Neuronal stem cell (in vitro differentiated cells): ENCODE data around the gene ITGAE.

Source experiments
- DNase-seq: peaks from one replicate; pipeline ENCODE4 v3.0.0-alpha.2; 2013; ENCODE audit warnings: low spot score
- H2AFZ ChIP-seq: one replicate; pipeline ENCODE4 v1.6.1; 2013; ENCODE audit warnings: mild to moderate bottlenecking, low read length, inconsistent platforms
- H2AK5ac ChIP-seq: 2 replicates; pipeline ENCODE4 v1.6.1; 2013; ENCODE audit warnings: low read depth, mild to moderate bottlenecking, inconsistent platforms, low read length, moderate library complexity, mixed read lengths
- H2BK120ac ChIP-seq: 2 replicates; pipeline ENCODE4 v1.6.1; 2013; ENCODE audit warnings: low read depth, mild to moderate bottlenecking, inconsistent platforms, low read length, moderate library complexity, mixed read lengths
- H2BK12ac ChIP-seq: one replicate; pipeline ENCODE4 v1.6.1; 2013; ENCODE audit warnings: low read length, inconsistent platforms
- H2BK15ac ChIP-seq: 2 replicates; pipeline ENCODE4 v1.6.1; 2013; ENCODE audit warnings: mild to moderate bottlenecking, low read length, inconsistent platforms, mixed read lengths
- H2BK5ac ChIP-seq: one replicate; pipeline ENCODE4 v1.6.1; 2013; ENCODE audit warnings: inconsistent platforms, mild to moderate bottlenecking, low read length, moderate library complexity
- H3K14ac ChIP-seq: one replicate; pipeline ENCODE4 v1.6.1; 2013; ENCODE audit warnings: low read length, inconsistent platforms
- H3K18ac ChIP-seq: 2 replicates; pipeline ENCODE4 v1.6.1; 2013; ENCODE audit warnings: low read length, inconsistent platforms
- H3K23ac ChIP-seq: 2 replicates; pipeline ENCODE4 v1.6.1; 2013; ENCODE audit warnings: low read depth, mild to moderate bottlenecking, mixed read lengths, low read length, inconsistent platforms; ENCODE audit not compliant: poor library complexity
- H3K27ac ChIP-seq: replicated peaks from 3 replicates; pipeline ENCODE4 v1.5.1; 2013; ENCODE audit warnings: low read length, inconsistent platforms
- H3K27me3 ChIP-seq, 3 experiments: 2 replicates each; pipeline ENCODE4 v1.6.1; 2013; ENCODE audit warnings: low read length in 3 of 3, mild to moderate bottlenecking in 2 of 3, inconsistent platforms in 1 of 3, low read depth in 1 of 3, mixed read lengths in 1 of 3, moderate library complexity in 1 of 3; ENCODE audit not compliant: control insufficient read depth in 3 of 3, insufficient read depth in 3 of 3
- H3K36me3 ChIP-seq, 2 donors: replicated peaks in 1 of 2; 2 replicates each; pipeline ENCODE4 v1.6.1; 2013; ENCODE audit warnings: low read length in 2 of 2; ENCODE audit not compliant: control insufficient read depth in 2 of 2, insufficient read depth in 2 of 2
- H3K4ac ChIP-seq: 2 replicates; pipeline ENCODE4 v1.6.1; 2013; ENCODE audit warnings: inconsistent platforms, mild to moderate bottlenecking, low read length, moderate library complexity
- H3K4me1 ChIP-seq, 2 donors: 1 replicate in 1 of 2; 2 replicates in 1 of 2; pipeline ENCODE4 v1.6.1; 2013; ENCODE audit warnings: low read length in 2 of 2, low read depth in 1 of 2; ENCODE audit not compliant: control insufficient read depth in 2 of 2, insufficient read depth in 1 of 2
- H3K4me2 ChIP-seq: one replicate; pipeline ENCODE4 v1.6.1; 2013; ENCODE audit warnings: mild to moderate bottlenecking, low read length, inconsistent platforms; ENCODE audit not compliant: insufficient read depth, poor library complexity, severe bottlenecking
- H3K4me3 ChIP-seq, 2 donors: 2 replicates each; pipeline ENCODE4 v1.5.1; 2013; ENCODE audit warnings: low read length in 2 of 2, mild to moderate bottlenecking in 2 of 2, inconsistent platforms in 1 of 2, moderate library complexity in 1 of 2
- H3K79me1 ChIP-seq: one replicate; pipeline ENCODE4 v1.6.1; 2013; ENCODE audit warnings: low read depth, mild to moderate bottlenecking, inconsistent platforms, low read length, moderate library complexity
- H3K9ac ChIP-seq: one replicate; pipeline ENCODE4 v1.6.1; 2013; ENCODE audit warnings: mild to moderate bottlenecking, low read depth, low read length, inconsistent platforms; ENCODE audit not compliant: poor library complexity
- H3K9me3 ChIP-seq, 2 donors: replicated peaks in 1 of 2; 2 replicates each; pipeline versions ENCODE3 to v1.6.1; 2013; ENCODE audit warnings: low read length in 2 of 2, mild to moderate bottlenecking in 2 of 2, inconsistent platforms in 1 of 2, low read depth in 1 of 2, mixed read lengths in 1 of 2, moderate library complexity in 1 of 2; ENCODE audit not compliant: control insufficient read depth in 2 of 2, insufficient read depth in 1 of 2
- H4K8ac ChIP-seq: one replicate; pipeline ENCODE4 v1.6.1; 2013; ENCODE audit warnings: low read depth, mild to moderate bottlenecking, inconsistent platforms, low read length, moderate library complexity
- H4K91ac ChIP-seq: one replicate; pipeline ENCODE4 v1.6.1; 2013; ENCODE audit warnings: low read length, low read depth, mild to moderate bottlenecking, inconsistent platforms; ENCODE audit not compliant: poor library complexity
- WGBS, 2 donors: extraction: QIAGEN DNeasy Blood & Tissue Kit; methylation state at CpG; one replicate each; pipeline ENCODE4 v1.1.7; 2013; ENCODE audit warnings: missing lambda C conversion rate in 2 of 2, mixed read lengths in 1 of 2; ENCODE audit not compliant: insufficient read length in 2 of 2, insufficient replicate concordance in 1 of 2; ENCODE audit errors: extremely low coverage in 2 of 2; 5-methylcytosine and 5-hydroxymethylcytosine counted together

ITGAE gene

DNA sequence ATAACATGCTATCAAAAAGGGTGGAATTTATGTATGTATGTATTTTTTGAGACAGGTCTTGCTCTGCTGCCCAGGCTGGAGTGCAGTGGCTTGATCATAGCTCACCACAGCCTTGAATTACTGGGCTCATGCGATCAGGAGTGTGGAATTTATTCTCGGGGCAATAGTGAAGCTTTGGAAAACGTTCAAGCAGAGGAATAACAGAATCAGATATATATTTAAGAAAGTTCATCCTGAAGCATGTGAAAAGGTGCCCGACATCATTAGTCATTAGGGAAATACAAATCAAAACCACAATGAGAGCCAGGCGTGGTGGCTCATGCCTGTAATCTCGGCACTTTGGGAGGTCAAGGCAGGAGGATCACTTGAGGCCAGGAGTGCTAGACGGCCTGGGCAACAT lies 7.7 kb upstream of the ITGAE start:
- Histone ChIP-seq H3K4ac (no peak overlapping the region), H2BK12ac (no peak overlapping the region), H3K36me3 (peaks cover 33 to 83% of the 10 kb centered on the region in 2 donors), H3K27ac (no peak overlapping the region), H3K4me1 (no peaks in the 10 kb centered on the region), H4K8ac (no peak overlapping the region), H2BK120ac (no peak overlapping the region), H4K91ac (no peak overlapping the region), H3K9ac (no peak overlapping the region), H3K79me1 (no peaks in the 10 kb centered on the region), H2AK5ac (no peak overlapping the region), H3K18ac (no peak overlapping the region), H3K23ac (no peak overlapping the region), H3K9me3 (no peaks in the 10 kb centered on the region), H3K27me3 (no peaks in the 10 kb centered on the region), H2BK15ac (no peak overlapping the region), H3K14ac (no peak overlapping the region), H2AFZ (no peak overlapping the region), H2BK5ac (no peak overlapping the region), H3K4me2 (no peak overlapping the region), H3K4me3 (no peak overlapping the region)
- WGBS, 2 donors, result no CpG with 5 or more reads among the region's 7 CpGs
- DNase-seq, result no peak

DNA sequence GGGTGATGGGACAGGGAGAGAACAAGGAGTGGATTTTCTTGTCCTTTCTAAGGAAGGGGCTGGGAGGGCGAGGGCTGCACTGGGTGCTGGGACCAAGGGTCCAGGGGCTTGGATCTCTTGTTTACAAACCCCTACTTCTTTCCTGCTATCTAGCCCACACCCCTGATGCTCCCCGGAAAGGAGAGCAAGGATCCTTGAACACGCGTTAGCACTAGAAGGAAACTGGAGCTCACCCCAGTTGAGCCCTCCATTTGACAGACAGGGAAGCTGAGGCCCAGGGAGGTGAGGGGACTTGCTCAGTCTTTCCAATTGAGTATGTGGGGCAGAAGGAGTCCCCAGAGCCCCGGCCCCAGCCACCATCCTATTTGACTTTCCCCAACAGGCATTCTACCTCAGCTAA lies 4.6 kb upstream of the ITGAE start:
- no peak overlapping the region for H3K4me3 ChIP-seq
- no peaks in the 10 kb centered on the region for H3K79me1 ChIP-seq
- no peaks in the 10 kb centered on the region for H3K9me3 ChIP-seq
- no peak overlapping the region for H3K23ac ChIP-seq
- H3K4me2 ChIP-seq, result no peak overlapping the region
- H3K27me3 ChIP-seq, result no peaks in the 10 kb centered on the region
- no peak overlapping the region for H3K14ac ChIP-seq
- H3K18ac ChIP-seq, result no peak overlapping the region
- no peak overlapping the region for H3K4ac ChIP-seq
- H2AFZ ChIP-seq, result no peak overlapping the region
- H2BK12ac ChIP-seq, result no peak overlapping the region
- H4K91ac ChIP-seq, result no peak overlapping the region
- no peak overlapping the region for H4K8ac ChIP-seq
- DNase-seq, result no peak
- no peak overlapping the region for H3K9ac ChIP-seq
- H2BK5ac ChIP-seq, result no peak overlapping the region
- peaks cover 16 to 70% of the 10 kb centered on the region in 2 donors for H3K36me3 ChIP-seq
- H3K4me1 ChIP-seq, result no peaks in the 10 kb centered on the region
- no peak overlapping the region for H2AK5ac ChIP-seq
- H2BK15ac ChIP-seq, result no peak overlapping the region
- WGBS, 2 donors, result no CpG with 5 or more reads among the region's 5 CpGs
- H3K27ac ChIP-seq, result no peak overlapping the region
- H2BK120ac ChIP-seq, result no peak overlapping the region

DNA sequence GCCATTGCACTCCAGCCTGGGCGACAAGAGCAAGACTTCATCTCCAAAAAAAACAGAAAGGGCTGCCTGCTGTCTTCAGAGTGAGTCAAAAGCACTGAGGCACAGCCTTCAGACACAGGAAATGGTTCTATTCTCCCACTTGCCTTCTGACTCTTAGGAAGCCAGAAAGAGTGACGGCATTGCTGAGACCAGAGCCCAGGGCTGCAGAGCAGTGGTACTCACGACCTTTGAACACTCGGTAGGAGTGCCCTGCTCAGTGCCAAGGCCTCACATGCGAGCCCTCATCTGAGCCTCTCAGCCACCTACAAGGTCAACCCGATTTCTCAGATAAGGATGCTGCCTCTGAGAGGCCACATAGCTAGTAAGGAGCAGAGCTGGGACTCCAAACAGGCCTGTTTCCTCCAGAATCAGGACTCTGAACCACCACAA lies 3.5 kb upstream of the ITGAE start:
- Histone ChIP-seq H3K4me3 (no peak overlapping the region), H3K4me1 (no peaks in the 10 kb centered on the region), H3K9ac (no peak overlapping the region), H3K14ac (no peak overlapping the region), H2BK15ac (no peak overlapping the region), H2BK12ac (no peak overlapping the region), H2AFZ (no peak overlapping the region), H4K8ac (no peak overlapping the region), H3K27me3 (no peaks in the 10 kb centered on the region), H2BK120ac (no peak overlapping the region), H3K4ac (no peak overlapping the region), H3K9me3 (no peaks in the 10 kb centered on the region), H3K18ac (no peak overlapping the region), H2BK5ac (no peak overlapping the region), H3K36me3 (peaks cover 10 to 59% of the 10 kb centered on the region in 2 donors), H3K27ac (no peak overlapping the region), H3K79me1 (no peaks in the 10 kb centered on the region), H3K23ac (no peak overlapping the region), H4K91ac (no peak overlapping the region), H2AK5ac (no peak overlapping the region), H3K4me2 (no peak overlapping the region)
- no peak for DNase-seq
- WGBS, 2 donors, result no CpG with 5 or more reads among the region's 6 CpGs

DNA sequence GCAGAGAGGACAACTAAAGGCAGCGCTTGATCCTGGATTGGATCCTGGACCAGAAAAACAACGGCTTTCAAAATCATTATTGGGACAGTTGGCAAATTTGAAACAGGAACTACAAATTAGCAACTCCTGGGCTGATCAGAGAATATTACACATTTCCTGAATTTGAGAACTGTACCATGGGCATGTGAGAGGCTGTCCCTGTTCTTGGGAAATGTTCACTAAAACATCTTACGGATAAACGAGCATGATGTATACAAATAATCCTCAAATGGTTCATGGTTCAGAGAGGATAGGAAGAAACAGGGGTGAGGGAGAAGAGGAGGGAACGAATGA lies 2.3 kb upstream of the ITGAE start:
- Histone ChIP-seq H3K4ac (no peak overlapping the region), H2BK5ac (no peak overlapping the region), H3K4me1 (no peaks in the 10 kb centered on the region), H3K27me3 (no peaks in the 10 kb centered on the region), H3K4me3 (no peak overlapping the region), H3K23ac (no peak overlapping the region), H4K8ac (no peak overlapping the region), H2BK120ac (no peak overlapping the region), H3K4me2 (no peak overlapping the region), H3K79me1 (no peaks in the 10 kb centered on the region), H3K9ac (no peak overlapping the region), H2AFZ (no peak overlapping the region), H2BK15ac (no peak overlapping the region), H4K91ac (no peak overlapping the region), H2BK12ac (no peak overlapping the region), H3K27ac (no peak overlapping the region), H3K14ac (no peak overlapping the region), H2AK5ac (no peak overlapping the region), H3K36me3 (peaks cover 8 to 47% of the 10 kb centered on the region in 2 donors), H3K18ac (no peak overlapping the region), H3K9me3 (no peaks in the 10 kb centered on the region)
- no CpG with 5 or more reads among the region's 5 CpGs for WGBS, 2 donors
- no peak for DNase-seq
